K562 (cell line): Measurements from ENCODE around the gene CCDC33. TPM values are rescaled to one million over a fixed set of nuclear protein-coding genes. Genes with fewer than 3 reads are reported as not detected.

ENCODE experiments used
- BHLHE40 ChIP-seq: IDR thresholded peaks from 2 replicates; pipeline ENCODE4 v1.6.1; 2011; ENCODE audit warnings: low read length, improper control_type of control experiment
- BMI1 ChIP-seq: fragments of 150-350 bp; IDR thresholded peaks from 2 replicates; pipeline ENCODE4 v1.6.1; 2014; ENCODE audit warnings: low read length
- JUNB ChIP-seq: fragments of 450-650 bp; formaldehyde crosslinking; conservative IDR thresholded peaks from 2 replicates; pipeline ENCODE4 v1.4.0; 2020; ENCODE audit warnings: mild to moderate bottlenecking
- MTF1 ChIP-seq: fragments of 250-450 bp; sonication (Bioruptor Pico); IDR thresholded peaks from 2 replicates; pipeline ENCODE4 v1.9.0; 2021; ENCODE audit warnings: moderate library complexity, mild to moderate bottlenecking, inconsistent platforms, borderline replicate concordance
- NCOA2 ChIP-seq, 2 experiments: fragments of 450-650 bp; IDR thresholded peaks; 2 replicates each; pipeline ENCODE4 v1.6.1; 2018; ENCODE audit warnings: mild to moderate bottlenecking in 2 of 2, moderate library complexity in 1 of 2; ENCODE audit not compliant: partially characterized antibody in 2 of 2
- PRMT5 ChIP-seq: sonication (generic); formaldehyde crosslinking; IDR thresholded peaks from 2 replicates; pipeline ENCODE4 v1.5.0; 2020; ENCODE audit warnings: missing genetic modification reagents
- RBM14 ChIP-seq: fragments of 200-400 bp; formaldehyde crosslinking; IDR thresholded peaks from 2 replicates; pipeline ENCODE4 v1.6.1; 2018; ENCODE audit warnings: low read depth, mild to moderate bottlenecking, low read length, moderate library complexity, borderline replicate concordance; ENCODE audit not compliant: insufficient read depth
- STAT5A ChIP-seq: IDR thresholded peaks from 2 replicates; pipeline ENCODE4 v1.6.1; 2012; ENCODE audit warnings: low read length, inconsistent platforms, borderline replicate concordance
- TFAM ChIP-seq: fragments of 250-450 bp; sonication (Bioruptor Pico); conservative IDR thresholded peaks from 2 replicates; pipeline ENCODE4 v1.5.0; 2021; ENCODE audit warnings: mild to moderate bottlenecking, moderate library complexity
- ZNF324 ChIP-seq: fragments of 250-450 bp; sonication (Bioruptor Pico); IDR thresholded peaks from 2 replicates; pipeline ENCODE4 v1.4.0; 2020; ENCODE audit warnings: mild to moderate bottlenecking
- ZNF778 ChIP-seq: fragments of 450-650 bp; formaldehyde crosslinking; IDR thresholded peaks from 2 replicates; pipeline ENCODE4 v1.4.0; 2020; ENCODE audit warnings: mild to moderate bottlenecking, moderate library complexity
- polyA plus RNA-seq, 8 experiments: library from polyadenylated mRNA; depleted of rRNA in 4 of 8; stranded (reverse) in 5 of 8; unstranded in 3 of 8; fragments of >200 nt; fragmentation: Nextera tagmentation in 2 of 8; fragmentation: Illumina TruSeq in 1 of 8; extraction: Ambion mirVana in 2 of 8; extraction: Trizol in 1 of 8; gene quantifications; 2 replicates each; pipeline versions ENCODE4 v1.2.1 to v1.2.3, GENCODE V29; 2011 to 2014; ENCODE audit warnings: inconsistent platforms in 1 of 8, missing spikeins in 1 of 8
- total RNA-seq, 7 experiments: library from RNA; depleted of rRNA in 6 of 7; stranded (reverse); fragments of >200 nt in 6 of 7; fragmentation: Illumina TruSeq in 2 of 7; extraction: Trizol in 2 of 7; gene quantifications; 2 replicates each; pipeline versions ENCODE4 v1.2.1 to v1.2.3, GENCODE V29; 2011 to 2021; ENCODE audit warnings: low replicate concordance in 1 of 7
- TF ChIP-seq, protein P1 (sequence below), 2 experiments: fragments of 250-450 bp in 1 of 2; fragments of 450-650 bp in 1 of 2; sonication (Bioruptor Pico) in 1 of 2; IDR thresholded peaks; 2 replicates each; pipeline versions ENCODE4 v1.6.1 to v1.8.0; 2016 to 2021; ENCODE audit warnings: mild to moderate bottlenecking in 2 of 2, moderate library complexity in 2 of 2, missing compliant biosample characterization in 1 of 2, missing genetic modification characterization in 1 of 2
- TF ChIP-seq, protein P2 (sequence below): fragments of 200-600 bp; sonication (generic); IDR thresholded peaks from one replicate; pipeline ENCODE4 v1.6.1; 2012; ENCODE audit warnings: mild to moderate bottlenecking, low read depth, low read length, inconsistent platforms

The CCDC33 gene
- total and polyA plus RNA-seq, 9 of the 15 experiments (the other 6 are each of a cell fraction or from before 2014, with no cell fraction given), result 0.08 to 1.1 (median 0.15) TPM; not detected in 4

DNA sequence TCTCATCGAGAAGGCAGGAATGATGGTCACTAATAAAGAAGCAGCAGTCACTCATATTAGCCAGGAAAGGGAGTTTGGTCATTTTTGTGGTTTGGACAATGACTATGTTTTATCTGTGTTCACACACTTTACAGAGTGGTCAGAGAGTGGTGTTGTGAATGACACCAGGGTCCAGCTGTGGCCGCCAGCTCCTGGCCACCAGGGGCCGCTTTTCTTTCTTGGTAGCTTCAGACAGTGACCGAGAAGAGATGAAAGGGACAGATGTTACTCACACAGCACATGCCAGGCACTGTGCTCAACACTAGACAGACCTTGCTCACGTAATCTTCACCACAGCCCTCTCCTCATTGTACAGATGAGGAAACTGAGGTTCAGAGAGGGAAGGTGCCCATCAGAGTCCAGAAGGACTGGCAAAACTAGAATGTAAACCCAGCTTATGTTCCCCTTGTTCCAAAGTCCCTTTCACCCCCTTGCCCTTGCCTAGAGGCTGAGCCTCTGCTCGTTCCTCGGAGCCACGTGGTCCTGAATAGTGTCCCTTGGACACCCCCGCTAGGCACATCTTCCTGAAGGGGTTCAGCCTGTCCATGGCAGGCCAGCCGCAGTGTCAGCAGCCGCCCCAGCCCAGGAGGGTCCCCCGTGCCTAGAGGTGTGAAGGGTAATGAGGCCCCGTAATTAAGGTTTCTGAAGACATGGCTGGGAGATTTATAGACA lies 75.8 kb downstream of the CCDC33 start (continued):
- no peak for TF ChIP-seq JUNB (CRISPR knock-in tag)
- TF ChIP-seq MTF1, result no peak
- no peak for TF ChIP-seq ZNF778
- no peak for TF ChIP-seq TFAM (CRISPR knock-in tag)
- TF ChIP-seq PRMT5 (CRISPR knock-in tag), result no peak
- no peak for TF ChIP-seq NCOA2 (IDR thresholded peaks at IDR 0.05; ENCODE audit: partially characterized antibody in 2 of 2)
- TF ChIP-seq RBM14, result no peak
- TF ChIP-seq STAT5A, result no peak
- no peak for TF ChIP-seq BMI1
- peak; percentile 58 for TF ChIP-seq BHLHE40
- TF ChIP-seq, protein P1, sequence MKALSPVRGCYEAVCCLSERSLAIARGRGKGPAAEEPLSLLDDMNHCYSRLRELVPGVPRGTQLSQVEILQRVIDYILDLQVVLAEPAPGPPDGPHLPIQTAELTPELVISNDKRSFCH (CRISPR knock-in tag; IDR thresholded peaks at IDR 0.05), result no peak
- TF ChIP-seq, protein P1 (tag; IDR thresholded peaks at IDR 0.05), result no peak
- TF ChIP-seq ZNF324, result no peak
- TF ChIP-seq, protein P2, sequence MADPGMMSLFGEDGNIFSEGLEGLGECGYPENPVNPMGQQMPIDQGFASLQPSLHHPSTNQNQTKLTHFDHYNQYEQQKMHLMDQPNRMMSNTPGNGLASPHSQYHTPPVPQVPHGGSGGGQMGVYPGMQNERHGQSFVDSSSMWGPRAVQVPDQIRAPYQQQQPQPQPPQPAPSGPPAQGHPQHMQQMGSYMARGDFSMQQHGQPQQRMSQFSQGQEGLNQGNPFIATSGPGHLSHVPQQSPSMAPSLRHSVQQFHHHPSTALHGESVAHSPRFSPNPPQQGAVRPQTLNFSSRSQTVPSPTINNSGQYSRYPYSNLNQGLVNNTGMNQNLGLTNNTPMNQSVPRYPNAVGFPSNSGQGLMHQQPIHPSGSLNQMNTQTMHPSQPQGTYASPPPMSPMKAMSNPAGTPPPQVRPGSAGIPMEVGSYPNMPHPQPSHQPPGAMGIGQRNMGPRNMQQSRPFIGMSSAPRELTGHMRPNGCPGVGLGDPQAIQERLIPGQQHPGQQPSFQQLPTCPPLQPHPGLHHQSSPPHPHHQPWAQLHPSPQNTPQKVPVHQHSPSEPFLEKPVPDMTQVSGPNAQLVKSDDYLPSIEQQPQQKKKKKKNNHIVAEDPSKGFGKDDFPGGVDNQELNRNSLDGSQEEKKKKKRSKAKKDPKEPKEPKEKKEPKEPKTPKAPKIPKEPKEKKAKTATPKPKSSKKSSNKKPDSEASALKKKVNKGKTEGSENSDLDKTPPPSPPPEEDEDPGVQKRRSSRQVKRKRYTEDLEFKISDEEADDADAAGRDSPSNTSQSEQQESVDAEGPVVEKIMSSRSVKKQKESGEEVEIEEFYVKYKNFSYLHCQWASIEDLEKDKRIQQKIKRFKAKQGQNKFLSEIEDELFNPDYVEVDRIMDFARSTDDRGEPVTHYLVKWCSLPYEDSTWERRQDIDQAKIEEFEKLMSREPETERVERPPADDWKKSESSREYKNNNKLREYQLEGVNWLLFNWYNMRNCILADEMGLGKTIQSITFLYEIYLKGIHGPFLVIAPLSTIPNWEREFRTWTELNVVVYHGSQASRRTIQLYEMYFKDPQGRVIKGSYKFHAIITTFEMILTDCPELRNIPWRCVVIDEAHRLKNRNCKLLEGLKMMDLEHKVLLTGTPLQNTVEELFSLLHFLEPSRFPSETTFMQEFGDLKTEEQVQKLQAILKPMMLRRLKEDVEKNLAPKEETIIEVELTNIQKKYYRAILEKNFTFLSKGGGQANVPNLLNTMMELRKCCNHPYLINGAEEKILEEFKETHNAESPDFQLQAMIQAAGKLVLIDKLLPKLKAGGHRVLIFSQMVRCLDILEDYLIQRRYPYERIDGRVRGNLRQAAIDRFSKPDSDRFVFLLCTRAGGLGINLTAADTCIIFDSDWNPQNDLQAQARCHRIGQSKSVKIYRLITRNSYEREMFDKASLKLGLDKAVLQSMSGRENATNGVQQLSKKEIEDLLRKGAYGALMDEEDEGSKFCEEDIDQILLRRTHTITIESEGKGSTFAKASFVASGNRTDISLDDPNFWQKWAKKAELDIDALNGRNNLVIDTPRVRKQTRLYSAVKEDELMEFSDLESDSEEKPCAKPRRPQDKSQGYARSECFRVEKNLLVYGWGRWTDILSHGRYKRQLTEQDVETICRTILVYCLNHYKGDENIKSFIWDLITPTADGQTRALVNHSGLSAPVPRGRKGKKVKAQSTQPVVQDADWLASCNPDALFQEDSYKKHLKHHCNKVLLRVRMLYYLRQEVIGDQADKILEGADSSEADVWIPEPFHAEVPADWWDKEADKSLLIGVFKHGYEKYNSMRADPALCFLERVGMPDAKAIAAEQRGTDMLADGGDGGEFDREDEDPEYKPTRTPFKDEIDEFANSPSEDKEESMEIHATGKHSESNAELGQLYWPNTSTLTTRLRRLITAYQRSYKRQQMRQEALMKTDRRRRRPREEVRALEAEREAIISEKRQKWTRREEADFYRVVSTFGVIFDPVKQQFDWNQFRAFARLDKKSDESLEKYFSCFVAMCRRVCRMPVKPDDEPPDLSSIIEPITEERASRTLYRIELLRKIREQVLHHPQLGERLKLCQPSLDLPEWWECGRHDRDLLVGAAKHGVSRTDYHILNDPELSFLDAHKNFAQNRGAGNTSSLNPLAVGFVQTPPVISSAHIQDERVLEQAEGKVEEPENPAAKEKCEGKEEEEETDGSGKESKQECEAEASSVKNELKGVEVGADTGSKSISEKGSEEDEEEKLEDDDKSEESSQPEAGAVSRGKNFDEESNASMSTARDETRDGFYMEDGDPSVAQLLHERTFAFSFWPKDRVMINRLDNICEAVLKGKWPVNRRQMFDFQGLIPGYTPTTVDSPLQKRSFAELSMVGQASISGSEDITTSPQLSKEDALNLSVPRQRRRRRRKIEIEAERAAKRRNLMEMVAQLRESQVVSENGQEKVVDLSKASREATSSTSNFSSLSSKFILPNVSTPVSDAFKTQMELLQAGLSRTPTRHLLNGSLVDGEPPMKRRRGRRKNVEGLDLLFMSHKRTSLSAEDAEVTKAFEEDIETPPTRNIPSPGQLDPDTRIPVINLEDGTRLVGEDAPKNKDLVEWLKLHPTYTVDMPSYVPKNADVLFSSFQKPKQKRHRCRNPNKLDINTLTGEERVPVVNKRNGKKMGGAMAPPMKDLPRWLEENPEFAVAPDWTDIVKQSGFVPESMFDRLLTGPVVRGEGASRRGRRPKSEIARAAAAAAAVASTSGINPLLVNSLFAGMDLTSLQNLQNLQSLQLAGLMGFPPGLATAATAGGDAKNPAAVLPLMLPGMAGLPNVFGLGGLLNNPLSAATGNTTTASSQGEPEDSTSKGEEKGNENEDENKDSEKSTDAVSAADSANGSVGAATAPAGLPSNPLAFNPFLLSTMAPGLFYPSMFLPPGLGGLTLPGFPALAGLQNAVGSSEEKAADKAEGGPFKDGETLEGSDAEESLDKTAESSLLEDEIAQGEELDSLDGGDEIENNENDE, result no peak
